SU-DHL-6 (cell line): ENCODE measurements around the gene ADGRG4.

Experiments used
- H2AFZ ChIP-seq: fragments of 200-600 bp; sonication (generic); 2 replicates; pipeline ENCODE4 v1.6.1; 2014; ENCODE audit warnings: low read depth, mild to moderate bottlenecking, moderate library complexity, mixed read lengths, antibody characterized with exemption, low read length; ENCODE audit not compliant: severe bottlenecking
- H3F3A ChIP-seq: fragments of 200-600 bp; shearing (Covaris generic); 2 replicates; pipeline ENCODE4 v1.6.0; 2016; ENCODE audit warnings: antibody characterized with exemption, mild to moderate bottlenecking; ENCODE audit not compliant: insufficient read depth
- H3K27ac ChIP-seq: fragments of 200-600 bp; sonication (generic); 2 replicates; pipeline ENCODE4 v1.5.1; 2016; ENCODE audit warnings: low read depth, mild to moderate bottlenecking, low read length, moderate library complexity, mixed read lengths
- H3K27me3 ChIP-seq: fragments of 200-600 bp; sonication (generic), shearing (Covaris generic); 2 replicates; pipeline ENCODE4 v1.6.0; 2014; ENCODE audit warnings: mild to moderate bottlenecking, low read length
- H3K36me3 ChIP-seq: fragments of 200-600 bp; sonication (generic); 2 replicates; pipeline ENCODE4 v1.6.1; 2014; ENCODE audit warnings: mild to moderate bottlenecking, low read length, mixed read lengths
- H3K4me2 ChIP-seq: fragments of 300-600, 200-600 bp; shearing (Covaris generic), sonication (generic); 2 replicates; pipeline ENCODE4 v1.6.0; 2014; ENCODE audit warnings: low read length, low read depth, mild to moderate bottlenecking; ENCODE audit not compliant: poor library complexity, severe bottlenecking
- H3K4me3 ChIP-seq: fragments of 200-600 bp; sonication (generic); 2 replicates; pipeline ENCODE4 v1.5.1; 2014; ENCODE audit warnings: antibody characterized with exemption, low read length, mild to moderate bottlenecking, mixed read lengths; ENCODE audit not compliant: insufficient read depth, poor library complexity, severe bottlenecking
- H3K79me2 ChIP-seq: fragments of 200-600 bp; sonication (generic); 2 replicates; pipeline ENCODE4 v1.6.1; 2014; ENCODE audit warnings: mild to moderate bottlenecking, low read length, moderate library complexity; ENCODE audit not compliant: insufficient read depth
- H3K9ac ChIP-seq: fragments of 200-600 bp; sonication (generic); 2 replicates; pipeline ENCODE4 v1.7.0; 2014; ENCODE audit warnings: mild to moderate bottlenecking, low read length
- H3K9me2 ChIP-seq: fragments of 200-600 bp; sonication (generic); replicated peaks from 2 replicates; pipeline ENCODE4 v1.6.1; 2014; ENCODE audit warnings: low read length; ENCODE audit not compliant: insufficient read depth
- H3K9me3 ChIP-seq: fragments of 200-600 bp; sonication (generic); 2 replicates; pipeline ENCODE4 v1.6.1; 2014; ENCODE audit warnings: low read length, mixed read lengths; ENCODE audit not compliant: insufficient read depth
- H4K20me1 ChIP-seq: fragments of 200-600 bp; sonication (generic); 2 replicates; pipeline ENCODE4 v1.6.1; 2014; ENCODE audit warnings: low read depth, mild to moderate bottlenecking, antibody characterized with exemption, low read length, moderate library complexity, mixed read lengths
- CTCF ChIP-seq: fragments of 200-600 bp; sonication (generic); IDR thresholded peaks from one replicate; pipeline ENCODE4 v1.5.1; 2017; ENCODE audit warnings: antibody characterized with exemption, mild to moderate bottlenecking, low read length, moderate library complexity; ENCODE audit not compliant: insufficient read depth, poor library complexity, severe bottlenecking
- EZH2phosphoT487 ChIP-seq: fragments of 200-600 bp; sonication (generic), shearing (Covaris generic); conservative IDR thresholded peaks from 2 replicates; pipeline ENCODE4 v1.6.1; 2018; ENCODE audit warnings: mild to moderate bottlenecking, antibody characterized with exemption, low read length, moderate library complexity, mixed read lengths

ADGRG4 gene

GRCh38 chrX:136258951-136259350 lies 41.8 kb upstream of the ADGRG4 start:
- H3K4me3 ChIP-seq, result no peak overlapping the region
- H3K9me3 ChIP-seq, result no peaks in the 10 kb centered on the region
- H3K27ac ChIP-seq, result no peak overlapping the region
- H3F3A ChIP-seq, result no peaks in the 10 kb centered on the region
- H2AFZ ChIP-seq, result no peak overlapping the region
- no peak overlapping the region for H3K4me2 ChIP-seq
- TF ChIP-seq CTCF, result no peak
- no peaks in the 10 kb centered on the region for H3K79me2 ChIP-seq
- no peaks in the 10 kb centered on the region for H3K27me3 ChIP-seq
- no peaks in the 10 kb centered on the region for H4K20me1 ChIP-seq
- H3K36me3 ChIP-seq, result no peaks in the 10 kb centered on the region
- H3K9me2 ChIP-seq, result no peaks in the 10 kb centered on the region
- H3K9ac ChIP-seq, result no peak overlapping the region

GRCh38 chrX:136259543-136259942 lies 41.2 kb upstream of the ADGRG4 start:
- Histone ChIP-seq H2AFZ (no peak overlapping the region), H4K20me1 (no peaks in the 10 kb centered on the region), H3K4me2 (no peak overlapping the region), H3K36me3 (no peaks in the 10 kb centered on the region), H3K27ac (no peak overlapping the region), H3K9me3 (no peaks in the 10 kb centered on the region), H3K9ac (no peak overlapping the region), H3K79me2 (no peaks in the 10 kb centered on the region), H3K4me3 (no peak overlapping the region), H3K9me2 (no peaks in the 10 kb centered on the region), H3K27me3 (no peaks in the 10 kb centered on the region), H3F3A (no peaks in the 10 kb centered on the region)
- TF ChIP-seq CTCF (no peak), EZH2phosphoT487 (no peak)

GRCh38 chrX:136260776-136261175 lies 40.0 kb upstream of the ADGRG4 start:
- no peaks in the 10 kb centered on the region for H3K27me3 ChIP-seq
- H3F3A ChIP-seq, result no peaks in the 10 kb centered on the region
- H3K36me3 ChIP-seq, result no peaks in the 10 kb centered on the region
- no peak overlapping the region for H3K4me2 ChIP-seq
- TF ChIP-seq CTCF (no peak), EZH2phosphoT487 (no peak)
- no peak overlapping the region for H3K4me3 ChIP-seq
- H2AFZ ChIP-seq, result no peak overlapping the region
- no peaks in the 10 kb centered on the region for H4K20me1 ChIP-seq
- H3K9me2 ChIP-seq, result no peaks in the 10 kb centered on the region
- H3K27ac ChIP-seq, result no peak overlapping the region
- H3K9ac ChIP-seq, result no peak overlapping the region
- H3K9me3 ChIP-seq, result no peaks in the 10 kb centered on the region
- no peaks in the 10 kb centered on the region for H3K79me2 ChIP-seq

- Histone ChIP-seq H3K27ac (no peak overlapping the region), H3K9me2 (no peaks in the 10 kb centered on the region), H3K4me2 (no peak overlapping the region), H3K4me3 (no peak overlapping the region), H3F3A (no peaks in the 10 kb centered on the region), H4K20me1 (no peaks in the 10 kb centered on the region), H3K79me2 (no peaks in the 10 kb centered on the region), H3K36me3 (no peaks in the 10 kb centered on the region), H2AFZ (no peak overlapping the region), H3K9ac (no peak overlapping the region), H3K27me3 (no peaks in the 10 kb centered on the region), H3K9me3 (no peaks in the 10 kb centered on the region)
- TF ChIP-seq CTCF, result no peak
- no peak for TF ChIP-seq EZH2phosphoT487
Measured at GRCh38 chrX:136261321-136261720, 39.4 kb upstream of the ADGRG4 start.
